H1 (cell line): ENCODE results near the gene MRAP. TPM values are rescaled to one million over a fixed set of nuclear protein-coding genes. Genes with fewer than 3 reads are reported as not detected.

ENCODE experiments used
- CTCF ChIA-PET: fragments of 300-600 bp; sonication (Branson Sonifier 250); formaldehyde crosslinking; loops from one replicate; lab custom pipeline; 2021; ENCODE audit not compliant: partially characterized antibody; lab: Charles Lee
- POLR2A ChIA-PET: fragments of 300-600 bp; sonication (Branson Sonifier 250); formaldehyde crosslinking; loops from one replicate; lab custom pipeline; 2021; ENCODE audit warnings: inconsistent platforms; ENCODE audit not compliant: partially characterized antibody; lab: Charles Lee
- DNase-seq, 2 experiments: peaks; one replicate each; pipeline versions ENCODE4 v3.0.0 to v3.0.0-alpha.2; 2010 to 2022; ENCODE audit warnings: low spot score in 2 of 2, low read depth in 1 of 2, mixed read lengths in 1 of 2
- FAIRE-seq: peaks from 2 replicates; lab custom pipeline; 2011; peaks lifted over from hg19 to GRCh38; lab: Jason Lieb, UNC
- H2AFZ ChIP-seq: 2 replicates; pipeline ENCODE4 v1.8.1; 2012; ENCODE audit warnings: low read length, inconsistent platforms
- H2AK5ac ChIP-seq: 2 replicates; pipeline ENCODE4 v1.6.1; 2013; ENCODE audit warnings: low read depth, low read length
- H2BK120ac ChIP-seq: replicated peaks from 2 replicates; pipeline ENCODE3; 2013; ENCODE audit warnings: low read depth, low read length, inconsistent platforms
- H2BK12ac ChIP-seq: 2 replicates; pipeline ENCODE4 v1.6.1; 2013; ENCODE audit warnings: low read depth, low read length
- H2BK15ac ChIP-seq: 2 replicates; pipeline ENCODE4 v1.6.1; 2013; ENCODE audit warnings: low read length
- H2BK20ac ChIP-seq: 2 replicates; pipeline ENCODE4 v1.6.1; 2013; ENCODE audit warnings: low read length
- H2BK5ac ChIP-seq: 2 replicates; pipeline ENCODE4 v1.6.1; 2013; ENCODE audit warnings: low read depth, low read length
- H3K14ac ChIP-seq: 2 replicates; pipeline ENCODE4 v1.6.1; 2013; ENCODE audit warnings: inconsistent platforms; ENCODE audit not compliant: insufficient read length
- H3K18ac ChIP-seq: 2 replicates; pipeline ENCODE4 v1.6.1; 2013; ENCODE audit warnings: low read length; ENCODE audit errors: extremely low read depth
- H3K23ac ChIP-seq: 2 replicates; pipeline ENCODE4 v1.6.1; 2013; ENCODE audit warnings: inconsistent platforms; ENCODE audit not compliant: insufficient read length
- H3K23me2 ChIP-seq: 2 replicates; pipeline ENCODE4 v1.6.1; 2013; ENCODE audit warnings: low read depth, low read length
- H3K27ac ChIP-seq: 2 replicates; pipeline ENCODE4 v1.6.1; 2011; ENCODE audit warnings: low read depth, low read length, inconsistent platforms
- H3K27me3 ChIP-seq, 4 experiments: replicated peaks in 1 of 4; 1 replicate in 1 of 4; 2 replicates in 3 of 4; pipeline versions ENCODE4 v1.6.1 to v1.8.1; 2011 to 2013; ENCODE audit warnings: low read length in 3 of 4, mild to moderate bottlenecking in 3 of 4, inconsistent platforms in 2 of 4, mixed read lengths in 2 of 4, moderate library complexity in 1 of 4; ENCODE audit not compliant: control insufficient read depth in 3 of 4, insufficient read depth in 3 of 4; ENCODE audit errors: extremely low read depth in 1 of 4
- H3K36me3 ChIP-seq, 4 experiments: 2 replicates each; pipeline versions ENCODE4 v1.6.1 to v1.8.1; 2011 to 2013; ENCODE audit warnings: mild to moderate bottlenecking in 4 of 4, low read length in 3 of 4, moderate library complexity in 2 of 4, control low read depth in 1 of 4, inconsistent platforms in 1 of 4; ENCODE audit not compliant: insufficient read depth in 4 of 4, control insufficient read depth in 2 of 4
- H3K4ac ChIP-seq: replicated peaks from 2 replicates; pipeline ENCODE3; 2013; ENCODE audit warnings: low read length, low read depth, mixed read lengths, inconsistent platforms; ENCODE audit not compliant: insufficient read length
- H3K4me1 ChIP-seq, 4 experiments: replicated peaks in 1 of 4; 1 replicate in 1 of 4; 2 replicates in 3 of 4; pipeline versions ENCODE4 v1.6.1 to v1.8.1; 2011 to 2013; ENCODE audit warnings: low read length in 3 of 4, inconsistent platforms in 2 of 4, mixed read lengths in 1 of 4; ENCODE audit not compliant: insufficient read depth in 4 of 4, control insufficient read depth in 3 of 4
- H3K4me2 ChIP-seq, 2 experiments: 2 replicates each; pipeline versions ENCODE4 v1.6.1 to v1.8.1; 2011 to 2013; ENCODE audit warnings: low read depth in 2 of 2, low read length in 2 of 2, control low read depth in 1 of 2, inconsistent platforms in 1 of 2, mild to moderate bottlenecking in 1 of 2; ENCODE audit not compliant: insufficient read depth in 1 of 2
- H3K4me3 ChIP-seq, 4 experiments: fragments of 200-600, 300-600 bp in 1 of 4; sonication (generic), shearing (Covaris generic), sonication (Bioruptor Twin) in 1 of 4; 2 replicates each; pipeline versions ENCODE4 v1.5.1 to v1.8.1; 2011 to 2016; ENCODE audit warnings: low read length in 4 of 4, low read depth in 3 of 4, control low read depth in 2 of 4, inconsistent platforms in 2 of 4, mild to moderate bottlenecking in 2 of 4, mixed read lengths in 1 of 4, moderate library complexity in 1 of 4; ENCODE audit not compliant: insufficient read depth in 2 of 4; ENCODE audit errors: extremely low read depth in 1 of 4
- H3K56ac ChIP-seq: replicated peaks from 2 replicates; pipeline ENCODE3; 2013; ENCODE audit warnings: low read depth, mild to moderate bottlenecking, mixed read lengths, low read length, inconsistent platforms; ENCODE audit not compliant: insufficient read length
- H3K79me1 ChIP-seq: 2 replicates; pipeline ENCODE4 v1.6.1; 2013; ENCODE audit warnings: low read depth, low read length, control low read depth
- H3K79me2 ChIP-seq, 2 experiments: 2 replicates each; pipeline versions ENCODE4 v1.6.1 to v1.8.1; 2012 to 2013; ENCODE audit warnings: low read length in 2 of 2, mild to moderate bottlenecking in 2 of 2, inconsistent platforms in 1 of 2; ENCODE audit not compliant: insufficient read depth in 2 of 2, control insufficient read depth in 1 of 2
- H3K9ac ChIP-seq, 4 experiments: replicated peaks in 1 of 4; 1 replicate in 1 of 4; 2 replicates in 3 of 4; pipeline versions ENCODE4 v1.6.1 to v1.8.1; 2011 to 2013; ENCODE audit warnings: low read depth in 3 of 4, low read length in 3 of 4, control low read depth in 2 of 4, mild to moderate bottlenecking in 2 of 4, moderate library complexity in 2 of 4, inconsistent platforms in 1 of 4; ENCODE audit errors: extremely low read depth in 1 of 4
- H3K9me3 ChIP-seq, 2 experiments: 2 replicates each; pipeline versions ENCODE4 v1.6.1 to v1.8.1; 2012 to 2013; ENCODE audit warnings: mild to moderate bottlenecking in 2 of 2, moderate library complexity in 2 of 2, control low read depth in 1 of 2, inconsistent platforms in 1 of 2, low read depth in 1 of 2, low read length in 1 of 2, mixed read lengths in 1 of 2; ENCODE audit not compliant: insufficient read depth in 2 of 2
- H4K20me1 ChIP-seq, 2 experiments: replicated peaks in 1 of 2; 2 replicates each; pipeline versions ENCODE3 to v1.8.1; 2011 to 2013; ENCODE audit warnings: inconsistent platforms in 2 of 2, low read length in 2 of 2, mild to moderate bottlenecking in 1 of 2; ENCODE audit not compliant: insufficient read depth in 2 of 2, control insufficient read depth in 1 of 2
- H4K5ac ChIP-seq: 2 replicates; pipeline ENCODE4 v1.6.1; 2013; ENCODE audit warnings: low read length, low read depth, mixed read lengths, inconsistent platforms; ENCODE audit not compliant: insufficient read length
- H4K8ac ChIP-seq: 2 replicates; pipeline ENCODE4 v1.8.0; 2013; ENCODE audit warnings: mild to moderate bottlenecking, moderate library complexity, low read length, inconsistent platforms; ENCODE audit not compliant: insufficient read depth; ENCODE audit errors: extremely low read depth
- H4K91ac ChIP-seq: replicated peaks from 2 replicates; pipeline ENCODE3; 2013; ENCODE audit warnings: low read length, mixed read lengths, inconsistent platforms; ENCODE audit not compliant: insufficient read length
- ASH2L ChIP-seq: fragments of 200-600, 300-600 bp; sonication (generic); IDR thresholded peaks from one replicate; pipeline ENCODE4 v1.7.1; 2017; ENCODE audit warnings: low read length
- BCL11A ChIP-seq, 2 experiments: IDR thresholded peaks; one replicate each; pipeline ENCODE4 v1.6.1; 2011; ENCODE audit warnings: low read depth in 2 of 2, low read length in 2 of 2, mild to moderate bottlenecking in 2 of 2
- JUN ChIP-seq: IDR thresholded peaks from 2 replicates; pipeline ENCODE4 v1.6.1; 2011; ENCODE audit warnings: low read depth, mild to moderate bottlenecking, improper control_type of control experiment, low read length
- MAFK ChIP-seq: IDR thresholded peaks from 2 replicates; pipeline ENCODE4 v1.6.1; 2012; ENCODE audit warnings: low read depth, mild to moderate bottlenecking, improper control_type of control experiment, low read length
- TBP ChIP-seq: IDR thresholded peaks from 2 replicates; pipeline ENCODE4 v1.6.1; 2011; ENCODE audit warnings: low read depth, low read length, improper control_type of control experiment
- USF2 ChIP-seq: IDR thresholded peaks from 2 replicates; pipeline ENCODE4 v1.6.1; 2011; ENCODE audit warnings: low read length, improper control_type of control experiment
- WGBS, 2 experiments: shearing (Covaris generic) in 1 of 2; methylation state at CpG; one replicate each; pipeline versions ENCODE4 v1.1.6 to v1.1.7; 2013 to 2015; ENCODE audit warnings: low lambda C conversion rate in 2 of 2, mixed read lengths in 2 of 2, inconsistent platforms in 1 of 2, low coverage in 1 of 2, missing lambda C conversion rate in 1 of 2; ENCODE audit not compliant: insufficient replicate concordance in 2 of 2, insufficient coverage in 1 of 2, insufficient read length in 1 of 2; ENCODE audit errors: extremely low coverage in 1 of 2, missing lambda C conversion rate in 1 of 2; 5-methylcytosine and 5-hydroxymethylcytosine counted together
- polyA plus RNA-seq, 7 experiments: library from polyadenylated mRNA; depleted of rRNA in 3 of 7; stranded (reverse) in 5 of 7; unstranded in 2 of 7; fragments of >200 nt in 5 of 7; fragments of 200-250 nt in 2 of 7; gene quantifications; 1 replicate in 5 of 7; 2 replicates in 1 of 7; 4 replicates in 1 of 7; pipeline versions ENCODE4 v1.2.1 to v1.2.3, GENCODE V29; 2011 to 2013; ENCODE audit warnings: missing spikeins in 2 of 7, mixed read lengths in 2 of 7
- total RNA-seq: library from RNA; stranded (reverse); fragmentation: NEBNext Ultra II Directional; extraction: Animal tissue kit (Norgen Biotek cat#: 25700); gene quantifications from 2 replicates; pipeline ENCODE4 v1.2.1, GENCODE V29; 2021

The MRAP gene
- total and polyA plus RNA-seq, 2 of the 8 experiments (the other 6 are each of a cell fraction or from before 2014, with no cell fraction given): not detected

- Histone ChIP-seq H3K56ac (no peak overlapping the region), H3K4me1 (no peaks in the 10 kb centered on the region), H3K4me3 (no peak overlapping the region), H2BK120ac (no peak overlapping the region), H2AK5ac (no peak overlapping the region), H2BK12ac (no peak overlapping the region), H3K14ac (no peak overlapping the region), H3K4ac (no peak overlapping the region), H3K27me3 (no peaks in the 10 kb centered on the region), H2BK5ac (no peak overlapping the region), H3K9me3 (no peaks in the 10 kb centered on the region), H2BK15ac (no peak overlapping the region), H3K36me3 (peaks cover 24 to 50% (median 46%) of the 10 kb centered on the region in 4 experiments; a peak in 7 of 8 replicates), H4K20me1 (peaks cover 0 to 12% of the 10 kb centered on the region in 2 experiments), H3K18ac (no peak overlapping the region), H4K8ac (no peak overlapping the region; the same call in 1 of the 2 replicates), H2BK20ac (no peak overlapping the region), H4K5ac (no peak overlapping the region), H3K23me2 (no peaks in the 10 kb centered on the region), H3K79me2 (no peaks in the 10 kb centered on the region)
- 94% methylated on average over 16 of the region's 16 CpGs; no CpG with 5 or more reads in 1 of the 2 experiments for WGBS, 2 experiments
- FAIRE-seq (no peak), DNase-seq (no peak)
- POLR2A ChIA-PET: no interaction called here
- no peak for TF ChIP-seq BCL11A (IDR thresholded peaks at IDR 0.05; ENCODE audit: low read depth in 2 of 2, low read length in 2 of 2)
- TF ChIP-seq USF2: no peak
- no peak for TF ChIP-seq JUN
- no peak for TF ChIP-seq MAFK
- TF ChIP-seq TBP: no peak
- no peak for TF ChIP-seq ASH2L
- TF ChIP-seq, all 59 proteins: peak for 0
- H3K27ac ChIP-seq: no peak overlapping the region
- H3K9ac ChIP-seq: no peak overlapping the region
- no peak overlapping the region for H4K91ac ChIP-seq
- peaks cover 5% of the 10 kb centered on the region; the same call in 1 of the 2 replicates for H3K79me1 ChIP-seq
- H3K23ac ChIP-seq: no peak overlapping the region
- H2AFZ ChIP-seq: no peak overlapping the region
- no peak overlapping the region for H3K4me2 ChIP-seq
- CTCF ChIA-PET: interaction anchor here (0.6 to 1.4 kb wide), 3 partner anchors 9 to 134 kb away, joined by 3 to 5 read pairs (median 3); no protein-coding TSS in a partner anchor
These were observed 16.2 kb downstream of the MRAP start for GRCh38 chr21:32314806-32315205.
